Skeletal muscle satellite cell (primary cell): ENCODE data around the gene ZBTB38.

ENCODE experiments used
- H3K27me3 ChIP-seq: 2 replicates; pipeline ENCODE4 v1.7.0; 2013; ENCODE audit warnings: low read length; ENCODE audit not compliant: control insufficient read depth, insufficient read depth
- H3K36me3 ChIP-seq: 2 replicates; pipeline ENCODE4 v1.7.0; 2013; ENCODE audit warnings: mild to moderate bottlenecking, control low read depth, low read length; ENCODE audit not compliant: insufficient read depth
- H3K4me1 ChIP-seq: 2 replicates; pipeline ENCODE4 v1.7.0; 2013; ENCODE audit warnings: low read length; ENCODE audit not compliant: control insufficient read depth, insufficient read depth
- H3K4me2 ChIP-seq: 2 replicates; pipeline ENCODE4 v1.7.0; 2013; ENCODE audit warnings: mild to moderate bottlenecking, low read length
- H3K4me3 ChIP-seq: 2 replicates; pipeline ENCODE4 v1.7.0; 2013; ENCODE audit warnings: low read length
- H3K9ac ChIP-seq: 2 replicates; pipeline ENCODE4 v1.7.0; 2013; ENCODE audit warnings: mild to moderate bottlenecking, low read depth, low read length, moderate library complexity
- H3K9me3 ChIP-seq: replicated peaks from 2 replicates; pipeline ENCODE4 v1.7.0; 2013; ENCODE audit warnings: mild to moderate bottlenecking, control low read depth, low read length

ZBTB38 gene

GRCh38 chr3:141354517-141354916 is 13.8 kb upstream of the ZBTB38 start:
- Histone ChIP-seq H3K4me2 (no peak overlapping the region), H3K4me1 (no peaks in the 10 kb centered on the region), H3K36me3 (no peaks in the 10 kb centered on the region), H3K9ac (no peak overlapping the region), H3K27me3 (no peaks in the 10 kb centered on the region), H3K9me3 (no peaks in the 10 kb centered on the region), H3K4me3 (no peak overlapping the region)

- no peak overlapping the region for H3K4me2 ChIP-seq
- no peak overlapping the region for H3K9ac ChIP-seq
- no peaks in the 10 kb centered on the region for H3K27me3 ChIP-seq
- no peak overlapping the region for H3K4me3 ChIP-seq
- H3K9me3 ChIP-seq, result no peaks in the 10 kb centered on the region
- H3K4me1 ChIP-seq, result no peaks in the 10 kb centered on the region
- no peaks in the 10 kb centered on the region for H3K36me3 ChIP-seq
Measured at GRCh38 chr3:141355242-141355641, 13.1 kb upstream of the ZBTB38 start.

- no peak overlapping the region for H3K4me2 ChIP-seq
- no peaks in the 10 kb centered on the region for H3K9me3 ChIP-seq
- no peaks in the 10 kb centered on the region for H3K36me3 ChIP-seq
- H3K9ac ChIP-seq, result no peak overlapping the region
- no peak overlapping the region for H3K4me3 ChIP-seq
- H3K27me3 ChIP-seq, result no peaks in the 10 kb centered on the region
- peaks cover 5% of the 10 kb centered on the region for H3K4me1 ChIP-seq
Measured at GRCh38 chr3:141356046-141356445, 12.3 kb upstream of the ZBTB38 start.

- peak overlapping the region; percentile 59 for H3K9ac ChIP-seq
- peaks cover 19% of the 10 kb centered on the region for H3K4me1 ChIP-seq
- H3K4me2 ChIP-seq, result peak overlapping the region; percentile 38
- no peaks in the 10 kb centered on the region for H3K9me3 ChIP-seq
- peak overlapping the region; percentile 23 for H3K4me3 ChIP-seq
- H3K27me3 ChIP-seq, result no peaks in the 10 kb centered on the region
- no peaks in the 10 kb centered on the region for H3K36me3 ChIP-seq
Measured at GRCh38 chr3:141360888-141361598, 7.3 kb upstream of the ZBTB38 start.

- no peaks in the 10 kb centered on the region for H3K9me3 ChIP-seq
- no peaks in the 10 kb centered on the region for H3K36me3 ChIP-seq
- H3K4me1 ChIP-seq, result peaks cover 35% of the 10 kb centered on the region
- H3K4me2 ChIP-seq, result no peak overlapping the region
- no peaks in the 10 kb centered on the region for H3K27me3 ChIP-seq
- H3K9ac ChIP-seq, result no peak overlapping the region
- H3K4me3 ChIP-seq, result no peak overlapping the region
Measured at GRCh38 chr3:141362736-141363135, 5.6 kb upstream of the ZBTB38 start.

GRCh38 chr3:141365201-141365600 is 3.1 kb upstream of the ZBTB38 start:
- H3K4me2 ChIP-seq, result no peak overlapping the region
- H3K27me3 ChIP-seq, result no peaks in the 10 kb centered on the region
- H3K4me1 ChIP-seq, result peaks cover 58% of the 10 kb centered on the region
- no peak overlapping the region for H3K4me3 ChIP-seq
- H3K9me3 ChIP-seq, result no peaks in the 10 kb centered on the region
- H3K36me3 ChIP-seq, result no peaks in the 10 kb centered on the region
- H3K9ac ChIP-seq, result peak overlapping the region; percentile 89

- Histone ChIP-seq H3K36me3 (peaks cover 5% of the 10 kb centered on the region), H3K9ac (peak overlapping the region; percentile 89), H3K27me3 (no peaks in the 10 kb centered on the region), H3K4me2 (peak overlapping the region; percentile 62), H3K4me1 (peaks cover 53% of the 10 kb centered on the region), H3K9me3 (no peaks in the 10 kb centered on the region), H3K4me3 (peak overlapping the region; percentile 25)
Measured at GRCh38 chr3:141366285-141367037, 1.8 kb upstream of the ZBTB38 start.

- Histone ChIP-seq H3K36me3 (peaks cover 5% of the 10 kb centered on the region), H3K9ac (peak overlapping the region; percentile 91), H3K4me1 (peaks cover 52% of the 10 kb centered on the region), H3K9me3 (no peaks in the 10 kb centered on the region), H3K4me3 (peak overlapping the region; percentile 57), H3K4me2 (peak overlapping the region; percentile 74), H3K27me3 (no peaks in the 10 kb centered on the region)
Measured at GRCh38 chr3:141367038-141367730, 1.1 kb upstream of the ZBTB38 start.

- no peaks in the 10 kb centered on the region for H3K9me3 ChIP-seq
- H3K4me2 ChIP-seq, result peak overlapping the region; percentile 74
- peaks cover 63% of the 10 kb centered on the region for H3K4me1 ChIP-seq
- H3K4me3 ChIP-seq, result peak overlapping the region; percentile 57
- peaks cover 13% of the 10 kb centered on the region for H3K36me3 ChIP-seq
- no peaks in the 10 kb centered on the region for H3K27me3 ChIP-seq
- H3K9ac ChIP-seq, result peak overlapping the region; percentile 91
Measured at GRCh38 chr3:141368925-141369794, 856 bp downstream of the ZBTB38 start.

- Histone ChIP-seq H3K4me3 (peak overlapping the region; percentile 9), H3K4me2 (peak overlapping the region; percentile 74), H3K9me3 (no peaks in the 10 kb centered on the region), H3K9ac (peak overlapping the region; percentile 91), H3K4me1 (peaks cover 65% of the 10 kb centered on the region), H3K36me3 (peaks cover 13% of the 10 kb centered on the region), H3K27me3 (no peaks in the 10 kb centered on the region)
Measured at GRCh38 chr3:141370065-141370533, 1.8 kb downstream of the ZBTB38 start.

GRCh38 chr3:141371882-141372281 is 3.6 kb downstream of the ZBTB38 start:
- Histone ChIP-seq H3K27me3 (no peaks in the 10 kb centered on the region), H3K36me3 (peaks cover 29% of the 10 kb centered on the region)

More at GRCh38 chr3:141371882-141372281, 3.6 kb downstream of the ZBTB38 start:
- Histone ChIP-seq H3K4me2 (no peak overlapping the region), H3K4me3 (no peak overlapping the region), H3K9ac (no peak overlapping the region), H3K9me3 (no peaks in the 10 kb centered on the region), H3K4me1 (peaks cover 48% of the 10 kb centered on the region)
